GM18909 (cell line): Measurements from ENCODE around the gene ZBTB48.
"Not testable (repeated sequence)": the region's sequence is repeated elsewhere in the genome, so short reads cannot be mapped to it uniquely, and the experiment has no call there.

Experiments used
- ATAC-seq: cut with Tn5 transposase; IDR thresholded peaks from one replicate; pipeline ENCODE4 v1.9.1; 2021; ENCODE audit warnings: mild to moderate bottlenecking; ENCODE audit not compliant: unreplicated experiment, poor library complexity

ZBTB48 gene

DNA sequence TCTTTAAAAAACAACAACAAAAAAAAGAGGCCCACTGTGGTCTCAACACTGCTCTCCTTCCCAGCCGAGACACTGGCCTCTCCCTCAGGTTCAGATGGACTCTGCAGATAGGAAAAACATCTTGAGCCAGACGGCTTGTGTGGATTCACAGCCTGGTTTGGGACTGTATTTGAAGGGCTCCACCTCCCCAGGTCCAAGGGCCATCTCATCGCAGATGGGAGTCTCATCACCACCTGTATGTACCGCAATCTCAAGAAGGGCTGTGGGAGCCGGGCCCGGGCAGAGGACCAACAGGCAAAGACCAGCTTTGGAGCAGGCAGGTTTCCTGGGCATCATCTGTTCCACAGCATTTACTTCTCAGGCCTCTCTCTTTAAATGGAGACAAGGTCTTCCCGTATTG is 10.3 kb downstream of the ZBTB48 start:
- no peak for ATAC-seq

DNA sequence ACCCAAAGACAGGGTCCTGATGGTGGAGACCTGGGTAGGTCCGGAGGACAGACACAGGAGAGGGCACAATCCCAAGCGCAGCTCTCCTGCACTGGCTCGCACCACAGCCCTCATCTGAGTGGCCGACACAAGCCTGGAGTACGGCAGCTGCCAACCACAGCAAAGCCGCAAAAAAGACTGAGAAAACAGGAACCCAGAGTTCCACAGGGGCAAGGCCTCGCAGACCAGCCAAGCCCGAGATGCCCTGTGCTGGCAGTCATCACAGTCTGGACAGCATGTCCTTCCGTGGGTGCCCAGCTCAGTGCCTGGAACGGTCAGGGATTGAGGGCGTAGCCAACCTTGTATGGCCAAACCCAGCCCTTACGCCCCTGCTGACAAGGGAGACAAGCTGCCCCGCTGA is 11.4 kb downstream of the ZBTB48 start:
- ATAC-seq = no peak

DNA sequence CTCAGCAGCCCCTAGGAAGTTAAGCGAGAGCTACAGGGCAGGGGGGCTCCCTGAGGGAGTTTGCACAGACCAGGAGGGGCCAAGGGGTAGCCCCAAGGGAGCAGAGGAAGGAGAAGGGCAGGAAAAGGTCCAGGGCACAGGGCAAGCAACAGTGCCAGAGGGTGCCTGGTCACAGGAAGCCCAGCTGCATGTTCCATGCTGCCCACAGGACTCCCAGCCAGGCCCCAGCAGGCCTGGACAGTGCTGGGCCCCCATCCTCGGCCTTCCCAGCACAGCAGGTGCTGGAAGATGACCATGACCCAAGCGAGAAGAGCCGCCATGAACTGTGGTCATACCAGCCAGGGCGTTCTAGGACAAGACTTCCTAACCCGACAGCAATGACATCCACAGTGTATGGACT is 11.8 kb downstream of the ZBTB48 start:
- no peak for ATAC-seq

DNA sequence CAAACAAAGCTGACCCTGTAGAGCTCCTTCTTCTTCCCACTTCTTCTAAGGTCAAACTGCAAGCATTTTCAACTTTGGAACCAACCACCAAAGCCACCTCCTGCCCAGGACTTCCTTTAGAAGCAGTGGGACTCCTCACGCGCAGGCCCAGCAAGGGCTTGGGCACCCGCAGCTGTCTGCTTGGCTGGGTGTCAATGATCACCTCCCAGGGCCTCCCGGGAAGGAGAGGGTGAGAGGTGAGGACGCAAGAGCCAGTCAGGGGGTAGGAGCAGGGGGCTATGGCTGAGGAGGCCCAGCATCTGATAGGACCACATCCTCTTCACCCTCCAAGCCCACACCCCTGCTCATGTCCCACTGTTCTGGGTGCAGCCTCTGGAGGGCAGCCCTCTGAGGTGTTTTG is 12.6 kb downstream of the ZBTB48 start:
- no peak for ATAC-seq

DNA sequence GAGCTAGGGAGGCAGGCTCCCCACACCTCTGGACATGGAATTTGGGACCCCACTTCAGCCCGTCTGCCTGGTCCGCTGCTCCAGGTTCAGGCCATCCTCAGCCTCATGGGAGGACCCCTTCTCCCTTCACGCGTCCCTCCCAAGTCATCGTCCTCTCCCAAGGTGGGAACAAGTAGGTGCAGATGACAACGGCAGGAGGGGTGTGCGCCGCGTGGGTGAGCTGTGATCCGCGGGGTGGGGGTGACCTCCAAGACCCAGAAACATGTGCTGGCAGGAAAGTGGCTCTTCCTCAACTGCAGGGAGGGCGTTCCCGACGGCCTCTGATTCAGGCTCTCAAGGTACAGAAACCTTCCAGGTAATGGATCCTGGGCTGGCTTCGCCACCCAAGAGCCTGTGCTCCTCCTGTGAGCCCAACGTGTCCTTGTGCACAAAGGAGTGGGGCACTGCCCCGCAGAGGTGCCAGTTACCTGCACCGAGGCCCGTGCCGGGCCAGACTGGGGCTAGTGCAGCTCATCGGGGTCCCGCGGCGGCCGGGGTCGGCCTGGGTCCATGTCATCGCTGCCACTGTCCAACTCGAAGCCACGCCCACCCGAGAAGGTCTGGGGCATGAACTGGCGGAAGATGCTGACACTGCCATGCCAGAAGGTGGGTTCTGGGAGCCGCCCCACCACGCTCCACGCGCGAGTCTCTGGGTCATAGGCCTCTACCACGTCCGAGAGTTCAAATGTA is 13.2 kb downstream of the ZBTB48 start:
- no peak for ATAC-seq

DNA sequence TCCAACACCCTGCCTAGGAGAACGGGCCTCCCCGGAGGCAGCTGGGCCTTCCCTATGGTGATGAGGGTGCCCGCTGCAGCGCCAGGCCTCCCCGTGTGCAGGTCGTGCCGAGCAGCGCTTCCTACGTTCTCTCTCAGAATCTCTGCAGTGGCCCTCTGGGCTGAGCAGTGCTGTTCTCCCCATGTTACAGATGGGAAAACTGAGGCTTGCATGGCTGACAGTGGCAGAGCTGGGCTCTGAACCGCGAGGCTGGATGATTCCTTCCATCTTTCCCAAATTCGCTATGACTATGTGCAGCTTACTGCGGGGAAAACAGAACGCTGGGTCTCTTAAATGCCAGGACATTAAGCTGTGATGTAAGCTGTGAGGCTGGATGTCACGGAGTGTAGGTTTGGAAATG is 14.0 kb downstream of the ZBTB48 start:
- no peak for ATAC-seq

DNA sequence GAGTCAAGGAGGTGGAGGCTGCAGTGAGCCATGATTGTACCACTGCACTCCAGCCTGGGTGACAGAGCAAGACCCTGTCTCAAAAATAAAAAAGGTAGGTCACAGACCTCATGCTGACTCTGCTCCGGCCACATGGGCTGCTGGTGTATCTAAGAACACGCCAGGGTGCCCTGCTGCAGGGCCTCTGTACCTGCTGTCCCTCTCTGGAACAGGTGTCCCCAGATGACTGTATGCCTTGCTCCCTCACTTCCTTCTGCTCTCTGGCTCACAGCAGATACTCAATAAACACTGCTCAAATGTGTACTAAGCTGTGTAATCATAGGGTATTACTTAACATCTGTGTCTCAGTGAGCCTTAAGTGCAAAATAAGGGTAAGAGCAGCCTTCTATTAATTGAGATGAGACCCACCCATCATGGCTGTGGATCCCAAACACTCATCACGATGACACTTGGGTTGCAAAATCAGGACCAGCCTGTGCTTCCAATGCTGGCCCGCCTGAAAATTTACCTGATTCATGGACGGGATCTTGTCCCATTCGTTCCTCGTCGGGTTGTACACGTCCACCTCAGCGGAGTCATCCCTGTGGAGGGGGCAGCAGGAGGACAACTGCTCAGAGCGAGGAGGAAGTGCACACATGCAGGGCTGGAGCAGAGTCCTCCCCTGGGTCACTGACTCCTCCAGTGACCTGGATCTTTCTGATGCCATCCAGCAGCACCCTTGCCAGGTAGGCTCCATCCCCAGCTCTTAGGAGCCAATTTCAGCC is 15.4 kb downstream of the ZBTB48 start:
- no peak for ATAC-seq

DNA sequence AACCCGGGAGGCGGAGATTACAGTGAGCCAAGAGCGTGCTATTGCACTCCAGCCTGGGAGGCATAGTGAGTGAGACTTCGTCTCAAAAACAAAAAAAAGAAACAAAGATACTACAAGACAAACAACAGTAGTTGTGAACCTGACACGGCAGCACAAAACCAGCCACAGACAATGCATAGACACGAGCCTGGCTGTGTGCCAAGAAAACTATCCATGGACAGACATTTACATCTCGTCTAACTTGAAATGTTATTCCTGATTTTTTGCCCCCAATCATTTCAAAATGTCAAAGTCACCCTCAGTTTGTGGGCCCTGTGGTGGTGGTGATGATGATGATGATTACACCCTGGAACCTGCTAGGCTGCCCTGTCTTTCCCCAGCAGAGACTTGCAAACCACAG is 16.6 kb downstream of the ZBTB48 start:
- ATAC-seq = no peak

DNA sequence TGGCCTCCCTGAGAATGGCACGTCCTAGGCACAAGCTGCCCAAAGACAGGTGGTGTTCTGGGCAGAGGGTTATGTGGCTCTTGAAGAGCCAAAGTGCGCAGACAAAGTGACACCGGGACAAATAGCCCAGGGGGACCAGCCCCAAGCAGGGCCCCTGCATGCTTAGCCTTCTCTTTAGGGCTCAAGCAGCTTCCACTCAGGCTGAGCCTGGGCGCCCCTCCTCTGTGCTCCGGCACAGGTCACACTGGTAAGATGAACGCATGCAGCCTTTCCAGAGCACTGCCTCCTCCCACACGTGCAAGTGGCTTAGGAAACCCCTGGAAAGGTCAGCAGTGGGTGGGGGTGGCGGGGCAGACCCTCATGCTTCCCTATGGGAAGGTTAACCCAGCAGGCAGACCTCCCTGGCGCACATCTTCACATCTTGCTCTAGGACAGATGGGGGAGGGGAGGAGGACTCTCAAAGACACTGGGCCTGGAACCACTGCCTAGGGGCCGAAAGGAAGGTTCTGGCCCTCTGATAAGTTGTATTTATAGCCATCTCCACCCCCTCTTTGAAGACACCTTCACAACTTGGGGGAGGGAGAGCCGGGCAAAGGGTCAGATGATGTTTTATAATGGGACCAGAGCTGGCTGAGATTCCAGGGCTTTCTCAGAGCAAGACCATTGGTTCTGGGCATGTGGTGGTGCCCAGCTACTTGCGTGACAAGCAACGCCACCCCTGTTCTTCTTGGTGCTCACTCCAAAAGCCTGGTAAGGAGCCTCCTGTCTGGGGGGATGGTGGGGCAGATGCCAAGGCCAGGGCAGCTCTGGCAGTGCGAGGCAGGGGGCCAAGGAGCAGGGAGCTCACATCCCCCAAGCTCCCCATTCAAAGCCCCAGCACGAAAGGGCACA is 17.3 kb downstream of the ZBTB48 start:
- no peak for ATAC-seq

DNA sequence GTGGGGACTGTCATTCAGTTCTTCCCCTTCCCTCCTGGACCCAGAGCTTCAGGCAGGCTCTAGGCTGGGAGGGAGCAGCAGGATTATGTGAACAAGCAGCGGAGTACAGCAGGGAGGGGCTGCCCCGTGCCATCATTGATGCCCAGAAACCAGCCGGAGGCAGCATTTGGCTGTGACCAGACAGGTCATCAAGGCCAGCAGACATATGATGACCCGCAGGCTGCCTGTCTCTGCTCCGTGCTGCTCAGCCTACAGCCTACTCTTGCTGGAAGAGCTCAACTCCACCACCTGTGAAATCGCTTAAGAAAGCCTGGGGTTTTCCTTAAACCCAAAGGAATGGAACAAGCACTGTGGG is 18.0 kb downstream of the ZBTB48 start:
- no peak for ATAC-seq

DNA sequence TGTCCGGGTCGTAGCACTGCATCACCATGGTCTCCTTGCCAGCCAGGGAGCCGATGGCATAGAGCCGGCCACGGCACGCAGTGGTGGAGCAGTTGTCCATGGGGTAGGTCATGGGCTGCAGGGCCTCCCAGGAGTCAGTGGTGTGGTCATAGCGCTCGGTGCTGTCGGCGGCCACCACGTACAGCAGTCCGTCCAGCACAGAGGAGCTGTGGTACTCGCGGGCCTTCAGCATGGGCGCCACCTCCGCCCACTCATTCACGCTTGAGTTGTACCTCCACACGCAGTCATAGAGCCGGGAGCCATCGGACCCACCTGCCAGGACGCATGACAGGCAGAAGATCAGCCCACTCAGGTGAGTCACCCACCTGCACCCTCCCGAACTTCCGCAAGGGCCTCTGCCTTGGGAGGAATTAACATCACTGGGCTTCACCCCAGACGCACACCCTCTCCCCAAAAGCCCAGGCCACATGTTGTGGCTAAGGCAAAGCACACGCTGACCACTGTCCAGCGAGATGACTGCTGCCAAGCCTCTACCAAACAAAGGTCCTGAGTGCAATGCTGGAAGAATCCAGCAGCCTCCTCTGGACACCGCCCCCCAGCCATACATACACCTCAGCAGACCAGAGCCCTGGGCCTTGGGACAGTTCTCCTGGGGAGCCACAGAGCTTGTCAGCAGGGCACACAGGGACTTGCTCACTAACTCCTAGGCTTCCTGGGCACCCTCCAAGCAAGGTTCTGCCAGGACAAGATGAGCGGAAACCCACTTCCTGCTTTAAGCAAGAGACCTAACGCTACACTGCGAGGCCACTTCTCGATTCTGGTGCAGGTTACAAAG is 19.6 kb downstream of the ZBTB48 start:
- no peak for ATAC-seq

DNA sequence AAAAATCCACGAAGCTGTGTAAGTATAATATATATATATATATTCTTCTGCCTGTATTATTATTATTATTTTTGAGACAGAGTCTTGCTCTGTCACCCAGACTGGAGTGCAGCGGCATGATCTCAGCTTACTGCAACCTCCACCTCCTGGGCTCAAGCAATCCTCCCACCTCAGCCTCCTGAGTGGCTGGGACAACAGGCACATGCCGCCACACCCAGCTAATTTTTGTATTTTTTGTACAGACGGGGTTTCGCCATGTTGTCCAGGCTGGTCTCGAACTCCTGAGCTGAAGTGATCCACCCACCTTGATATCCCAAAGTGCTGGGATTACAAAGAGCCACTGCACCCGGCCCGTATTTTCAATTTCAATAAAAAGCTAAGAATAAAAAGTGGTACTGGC is 20.2 kb downstream of the ZBTB48 start:
- ATAC-seq = not testable (repeated sequence)

DNA sequence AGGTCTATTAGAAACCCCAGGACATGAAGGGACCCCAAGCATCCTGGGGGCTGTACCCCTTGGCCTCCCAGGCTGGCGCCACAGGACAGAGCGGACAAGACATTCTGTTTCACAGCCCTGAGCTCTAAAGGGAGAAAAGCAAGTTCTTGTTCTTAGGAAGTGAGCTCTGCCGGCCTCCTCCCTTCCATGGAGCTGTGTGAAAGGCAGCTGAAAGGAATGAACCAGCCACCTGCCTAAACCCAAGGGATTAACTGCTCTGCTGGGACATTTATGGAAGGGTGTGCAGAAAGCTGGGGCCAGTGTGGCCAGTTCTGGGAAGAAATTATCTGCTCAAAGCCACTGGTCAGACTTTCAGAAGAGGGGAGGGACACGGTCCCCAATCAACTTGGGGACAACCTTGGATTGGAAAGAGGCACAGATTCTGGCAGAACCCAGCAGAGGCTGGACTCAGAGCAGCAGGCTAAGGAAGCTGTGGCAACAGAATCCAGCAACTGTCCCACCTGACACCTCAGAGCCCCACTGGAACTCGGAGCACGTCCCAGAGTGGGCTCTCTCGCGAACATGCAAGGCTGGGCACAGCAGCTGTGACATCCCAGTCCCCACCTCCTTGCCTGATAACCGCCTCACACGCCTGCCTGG is 20.7 kb downstream of the ZBTB48 start:
- no peak for ATAC-seq

DNA sequence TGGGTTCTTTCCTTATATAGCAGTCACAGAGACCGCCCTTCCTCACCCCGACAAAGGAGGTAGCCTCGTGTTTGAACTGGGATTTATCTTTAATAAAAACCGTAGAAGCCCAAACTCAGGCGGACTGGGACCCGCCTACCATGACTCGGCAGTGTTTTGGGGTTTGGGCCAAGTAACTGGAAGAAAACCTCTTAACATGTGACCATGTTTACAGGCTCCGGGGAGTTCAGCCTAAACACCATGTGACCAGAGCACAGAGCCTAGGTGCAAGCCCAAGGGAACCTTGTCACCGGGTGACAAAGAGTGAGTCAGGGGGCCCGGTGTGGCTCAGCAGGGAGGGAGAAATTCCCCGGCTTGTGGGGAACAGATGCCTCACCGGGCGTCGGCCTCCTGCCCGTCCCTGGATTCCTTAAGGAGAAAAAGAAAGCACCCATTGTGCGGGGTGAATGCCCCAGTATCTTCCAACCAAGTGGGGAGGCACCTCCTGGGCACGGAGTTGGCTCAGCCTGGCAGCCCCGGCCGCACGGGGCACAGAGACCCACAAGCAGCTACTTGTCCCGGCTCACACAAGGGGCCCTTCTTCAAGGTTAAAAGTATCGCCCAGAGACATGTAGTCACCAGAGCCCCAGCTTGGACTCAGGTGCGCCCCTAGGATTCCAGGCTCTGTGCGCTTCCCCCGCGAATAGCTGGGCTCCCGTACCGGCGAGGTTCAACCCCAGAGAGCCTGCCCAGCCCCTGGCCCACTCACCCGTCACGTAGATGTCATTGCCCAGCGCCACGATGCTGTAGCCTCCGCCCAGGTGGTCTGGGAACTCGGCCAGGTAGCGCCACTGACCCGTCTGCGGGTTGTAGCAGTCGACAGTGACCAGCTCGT is 21.5 kb downstream of the ZBTB48 start:
- ATAC-seq = no peak

DNA sequence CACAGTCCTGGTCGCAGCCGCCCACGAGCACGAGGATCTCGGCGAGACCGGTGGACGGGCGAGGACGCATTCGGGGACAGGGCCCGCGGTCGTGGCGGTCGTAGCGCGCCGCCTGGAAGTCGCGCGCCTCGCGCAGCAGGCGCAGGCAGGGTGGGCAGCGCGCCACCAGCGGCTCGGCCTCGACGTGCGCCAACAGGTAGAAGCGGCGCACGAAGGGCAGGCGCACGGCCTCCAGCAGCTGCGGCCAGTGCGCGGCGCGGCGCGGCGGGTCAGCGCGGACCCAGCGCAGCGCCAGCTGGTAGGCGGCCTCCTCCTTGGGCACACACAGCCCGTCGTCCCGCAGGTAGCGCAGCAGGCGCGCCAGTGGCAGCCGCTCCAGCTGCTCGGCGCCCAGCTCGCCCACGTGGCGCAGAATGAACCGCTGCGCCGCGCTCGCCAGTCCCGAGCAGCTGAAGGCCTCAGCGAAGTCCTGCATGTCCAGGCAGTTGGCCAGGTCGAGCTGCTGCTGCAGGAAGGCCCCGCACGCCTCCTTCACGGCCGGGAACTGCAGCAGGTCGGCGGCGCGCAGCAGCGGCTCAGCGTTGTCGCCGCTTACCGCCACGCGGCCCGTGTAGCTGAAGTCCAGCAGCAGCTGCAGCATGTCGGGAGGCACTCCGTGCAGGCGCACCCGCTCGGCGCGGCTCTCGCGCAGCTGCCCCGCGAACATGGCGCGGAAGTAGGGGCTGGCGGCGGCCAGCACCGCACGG is 22.3 kb downstream of the ZBTB48 start:
- peak; percentile 8 for ATAC-seq

DNA sequence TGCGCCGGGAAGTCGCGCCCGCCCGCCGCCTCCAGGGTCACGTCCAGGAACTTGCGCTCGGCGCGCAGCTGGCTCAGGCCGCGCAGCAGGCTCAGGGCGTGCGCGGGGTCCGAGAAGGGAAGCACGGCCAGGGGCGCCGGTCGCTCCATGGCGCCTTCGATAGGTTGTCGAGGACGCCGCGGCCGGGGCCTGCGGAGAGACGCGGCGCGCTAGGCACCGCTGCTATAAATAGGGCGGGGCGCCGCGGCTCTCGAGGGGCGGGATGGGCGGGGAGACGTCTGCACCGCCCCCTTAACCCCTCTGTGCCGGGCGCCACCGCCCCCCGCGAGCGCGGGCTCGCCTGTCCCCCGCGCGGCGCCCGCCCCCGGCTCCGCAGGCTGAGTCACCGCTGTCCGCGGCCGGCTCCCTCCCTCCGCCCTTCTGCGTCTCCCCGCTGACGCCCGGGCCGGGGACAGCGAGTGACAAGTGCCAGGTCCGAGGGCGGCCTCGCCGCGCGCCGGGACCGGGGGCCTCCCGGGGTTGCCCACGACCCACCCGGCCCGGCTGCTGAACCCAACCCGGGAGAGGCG is 23.0 kb downstream of the ZBTB48 start, which contains the start of gene KLHL21:
TSS of gene KLHL21 (minus strand) at position 201 of the 569 bp plus-strand sequence. CDS start at position 149, 52 bp downstream.
- peak; percentile 53 for ATAC-seq

DNA sequence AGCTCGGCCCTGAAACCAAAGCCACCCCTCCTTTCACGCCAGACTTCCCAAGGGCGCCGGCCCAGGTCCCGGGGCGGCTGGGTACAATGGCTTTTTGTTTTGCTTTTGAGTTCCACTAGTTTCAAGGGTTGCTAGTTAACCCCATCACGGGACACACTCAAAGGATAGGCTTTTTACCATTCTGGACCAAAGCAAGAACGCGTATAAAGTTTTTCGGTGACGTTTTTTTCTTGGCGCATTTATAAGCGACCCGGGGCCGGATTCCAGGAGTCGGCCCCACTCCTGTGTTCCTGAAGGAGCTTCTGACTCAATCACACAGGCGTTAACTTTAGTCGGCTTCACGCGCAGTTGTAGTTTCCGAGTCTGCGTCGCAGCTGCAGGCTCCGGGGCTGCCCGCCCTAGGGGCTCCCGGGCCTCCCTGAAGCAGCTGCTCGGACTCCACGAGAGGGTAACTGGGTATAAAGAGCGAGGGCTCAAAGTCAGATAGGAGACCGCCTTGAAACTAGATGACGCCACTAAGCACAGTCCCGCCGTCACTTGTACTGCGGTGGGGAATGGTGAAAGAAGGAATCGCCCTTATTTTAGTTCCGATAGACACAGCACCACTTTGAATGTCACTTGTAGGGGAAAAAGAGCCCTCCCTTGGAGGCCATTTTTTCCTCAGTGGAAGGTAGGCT is 23.6 kb downstream of the ZBTB48 start:
- ATAC-seq = peak; percentile 20
